T-helper 1 cell treated with Interleukin-12 subunit alpha and Interleukin-12 subunit beta and Interleukin-4 antibody, amounts not matched to agents 30 μg/mL and 1 μg/mL, for 36 hours (primary cell): ENCODE measurements around the gene BRSK2.

Experiments
- H3K27ac Mint-ChIP-seq: one replicate; pipeline ENCODE4 v1.8.0; 2021; ENCODE audit warnings: mild to moderate bottlenecking, mixed read lengths
- H3K27me3 Mint-ChIP-seq: one replicate; pipeline ENCODE4 v1.8.0; 2021; ENCODE audit warnings: low read depth, mixed read lengths
- H3K36me3 Mint-ChIP-seq: one replicate; pipeline ENCODE4 v1.8.0; 2021; ENCODE audit warnings: low read depth, mixed read lengths
- H3K4me1 Mint-ChIP-seq: one replicate; pipeline ENCODE4 v1.8.0; 2021; ENCODE audit warnings: low read depth, mixed read lengths
- H3K4me3 Mint-ChIP-seq: one replicate; pipeline ENCODE4 v1.8.0; 2021; ENCODE audit warnings: mild to moderate bottlenecking, moderate library complexity, mixed read lengths
- H3K9me3 Mint-ChIP-seq: one replicate; pipeline ENCODE4 v1.8.0; 2021; ENCODE audit warnings: mixed read lengths

The BRSK2 gene

GRCh38 chr11:1435820-1436467 is 46.2 kb downstream of the BRSK2 start:
- no peak overlapping the region for H3K4me3 Mint-ChIP-seq
- no peak overlapping the region for H3K27ac Mint-ChIP-seq
- H3K9me3 Mint-ChIP-seq, result no peaks in the 10 kb centered on the region
- H3K27me3 Mint-ChIP-seq, result no peaks in the 10 kb centered on the region
- no peaks in the 10 kb centered on the region for H3K4me1 Mint-ChIP-seq
- H3K36me3 Mint-ChIP-seq, result no peaks in the 10 kb centered on the region

- Mint-ChIP-seq H3K4me3 (no peak overlapping the region), H3K27me3 (no peaks in the 10 kb centered on the region), H3K9me3 (no peaks in the 10 kb centered on the region), H3K27ac (no peak overlapping the region), H3K4me1 (no peaks in the 10 kb centered on the region), H3K36me3 (no peaks in the 10 kb centered on the region)
Measured at GRCh38 chr11:1436468-1437039, 46.8 kb downstream of the BRSK2 start.

GRCh38 chr11:1437500-1437899 is 47.8 kb downstream of the BRSK2 start:
- Mint-ChIP-seq H3K27ac (no peak overlapping the region), H3K27me3 (no peaks in the 10 kb centered on the region), H3K36me3 (no peaks in the 10 kb centered on the region), H3K9me3 (no peaks in the 10 kb centered on the region), H3K4me1 (no peaks in the 10 kb centered on the region), H3K4me3 (no peak overlapping the region)

GRCh38 chr11:1438261-1438966 is 48.7 kb downstream of the BRSK2 start:
- Mint-ChIP-seq H3K4me1 (no peaks in the 10 kb centered on the region), H3K4me3 (no peak overlapping the region), H3K9me3 (no peaks in the 10 kb centered on the region), H3K27ac (no peak overlapping the region), H3K36me3 (no peaks in the 10 kb centered on the region), H3K27me3 (no peaks in the 10 kb centered on the region)

GRCh38 chr11:1438967-1439330 is 49.2 kb downstream of the BRSK2 start:
- Mint-ChIP-seq H3K36me3 (no peaks in the 10 kb centered on the region), H3K4me1 (no peaks in the 10 kb centered on the region), H3K27me3 (no peaks in the 10 kb centered on the region), H3K9me3 (no peaks in the 10 kb centered on the region), H3K27ac (no peak overlapping the region), H3K4me3 (no peak overlapping the region)

- Mint-ChIP-seq H3K36me3 (no peaks in the 10 kb centered on the region), H3K4me1 (no peaks in the 10 kb centered on the region), H3K9me3 (no peaks in the 10 kb centered on the region), H3K4me3 (no peak overlapping the region), H3K27ac (no peak overlapping the region), H3K27me3 (no peaks in the 10 kb centered on the region)
Measured at GRCh38 chr11:1439341-1439740, 49.6 kb downstream of the BRSK2 start.

GRCh38 chr11:1440066-1440465 is 50.3 kb downstream of the BRSK2 start:
- H3K36me3 Mint-ChIP-seq, result no peaks in the 10 kb centered on the region
- H3K27me3 Mint-ChIP-seq, result no peaks in the 10 kb centered on the region
- H3K4me3 Mint-ChIP-seq, result no peak overlapping the region
- no peaks in the 10 kb centered on the region for H3K4me1 Mint-ChIP-seq
- H3K27ac Mint-ChIP-seq, result no peak overlapping the region
- H3K9me3 Mint-ChIP-seq, result no peaks in the 10 kb centered on the region

GRCh38 chr11:1440496-1440895 is 50.8 kb downstream of the BRSK2 start:
- Mint-ChIP-seq H3K27me3 (no peaks in the 10 kb centered on the region), H3K4me3 (no peak overlapping the region), H3K4me1 (no peaks in the 10 kb centered on the region), H3K36me3 (no peaks in the 10 kb centered on the region), H3K27ac (no peak overlapping the region), H3K9me3 (no peaks in the 10 kb centered on the region)

- Mint-ChIP-seq H3K9me3 (no peaks in the 10 kb centered on the region), H3K4me1 (no peaks in the 10 kb centered on the region), H3K36me3 (no peaks in the 10 kb centered on the region), H3K27me3 (no peaks in the 10 kb centered on the region), H3K4me3 (no peak overlapping the region), H3K27ac (no peak overlapping the region)
Measured at GRCh38 chr11:1442163-1442562, 52.4 kb downstream of the BRSK2 start.

- Mint-ChIP-seq H3K9me3 (no peaks in the 10 kb centered on the region), H3K27me3 (no peaks in the 10 kb centered on the region), H3K27ac (no peak overlapping the region), H3K36me3 (no peaks in the 10 kb centered on the region), H3K4me3 (no peak overlapping the region), H3K4me1 (no peaks in the 10 kb centered on the region)
Measured at GRCh38 chr11:1442807-1443366, 53.2 kb downstream of the BRSK2 start.

GRCh38 chr11:1443737-1444136 is 54.0 kb downstream of the BRSK2 start:
- no peak overlapping the region for H3K4me3 Mint-ChIP-seq
- H3K27ac Mint-ChIP-seq, result no peak overlapping the region
- H3K4me1 Mint-ChIP-seq, result no peaks in the 10 kb centered on the region
- no peaks in the 10 kb centered on the region for H3K36me3 Mint-ChIP-seq
- H3K9me3 Mint-ChIP-seq, result no peaks in the 10 kb centered on the region
- H3K27me3 Mint-ChIP-seq, result no peaks in the 10 kb centered on the region

- Mint-ChIP-seq H3K36me3 (no peaks in the 10 kb centered on the region), H3K4me3 (no peak overlapping the region), H3K9me3 (no peaks in the 10 kb centered on the region), H3K27ac (no peak overlapping the region), H3K4me1 (no peaks in the 10 kb centered on the region), H3K27me3 (no peaks in the 10 kb centered on the region)
Measured at GRCh38 chr11:1444321-1444720, 54.6 kb downstream of the BRSK2 start.

- no peaks in the 10 kb centered on the region for H3K36me3 Mint-ChIP-seq
- no peaks in the 10 kb centered on the region for H3K4me1 Mint-ChIP-seq
- no peaks in the 10 kb centered on the region for H3K27me3 Mint-ChIP-seq
- no peak overlapping the region for H3K4me3 Mint-ChIP-seq
- H3K27ac Mint-ChIP-seq, result no peak overlapping the region
- H3K9me3 Mint-ChIP-seq, result no peaks in the 10 kb centered on the region
Measured at GRCh38 chr11:1444823-1445422, 55.2 kb downstream of the BRSK2 start.

GRCh38 chr11:1445741-1446445 is 56.2 kb downstream of the BRSK2 start:
- Mint-ChIP-seq H3K36me3 (no peaks in the 10 kb centered on the region), H3K27me3 (no peaks in the 10 kb centered on the region), H3K4me1 (no peaks in the 10 kb centered on the region), H3K4me3 (no peak overlapping the region), H3K27ac (no peak overlapping the region), H3K9me3 (no peaks in the 10 kb centered on the region)
